ENCODE data around the gene WDFY3.
"Not testable (repeated sequence)": the region's sequence is repeated elsewhere in the genome, so short reads cannot be mapped to it uniquely, and the experiment has no call there.

The WDFY3 gene

DNA sequence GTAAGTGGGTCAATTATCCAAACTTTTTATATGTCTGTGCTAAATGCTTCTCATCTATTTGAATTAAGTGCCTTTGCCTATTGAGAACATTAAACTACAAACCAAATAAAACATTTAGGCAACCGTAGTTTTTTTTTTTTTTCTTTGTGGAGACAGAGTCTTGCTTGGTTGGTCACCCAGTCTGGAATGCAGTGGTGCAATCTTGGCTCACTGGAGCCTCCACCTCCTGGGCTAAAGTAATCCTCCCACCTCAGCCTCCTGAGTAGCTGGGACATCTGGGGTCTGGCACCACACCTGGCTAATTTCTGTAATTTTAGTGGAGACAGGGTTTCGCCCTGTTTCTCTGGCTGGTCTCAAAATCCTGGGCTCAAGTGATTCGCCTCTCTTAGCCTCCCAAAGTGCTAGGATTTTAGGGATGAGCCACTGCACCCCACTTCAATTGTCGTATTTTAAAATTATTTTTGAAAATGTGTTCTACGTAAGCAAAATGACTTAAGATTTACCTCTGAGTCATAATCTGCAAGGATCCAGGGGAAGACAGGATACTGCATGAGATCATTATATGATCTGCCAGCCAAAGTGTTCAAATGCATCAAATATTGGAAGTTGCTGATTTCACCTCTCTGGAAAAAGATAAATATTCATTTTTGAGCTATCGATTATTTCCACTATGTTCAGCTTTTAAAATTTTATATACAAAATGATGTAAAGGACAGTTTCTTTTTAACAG lies 257.9 kb downstream of the WDFY3 start:
- DNase-seq (ENCODE audit: low read depth) = no peak

DNA sequence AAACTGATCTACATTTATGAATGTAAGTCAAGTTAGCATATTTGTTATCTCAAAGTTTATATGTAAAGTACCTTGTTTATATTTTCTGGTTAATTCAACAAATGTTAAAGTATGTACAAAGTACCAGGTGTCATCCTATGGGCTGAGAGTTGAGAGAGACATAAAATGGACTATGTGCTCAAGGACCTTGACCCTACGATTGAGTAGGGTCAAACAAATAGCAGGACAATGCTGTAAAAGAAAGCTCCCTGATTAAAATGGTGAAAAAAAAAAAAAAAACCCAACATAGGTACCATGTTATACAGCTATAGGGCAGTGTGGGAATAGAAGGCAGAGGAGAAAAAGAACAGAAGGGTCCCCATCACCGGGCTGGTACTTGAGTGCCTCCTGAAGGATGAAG lies 260.2 kb downstream of the WDFY3 start:
- DNase-seq (ENCODE audit: low read depth) = no peak

DNA sequence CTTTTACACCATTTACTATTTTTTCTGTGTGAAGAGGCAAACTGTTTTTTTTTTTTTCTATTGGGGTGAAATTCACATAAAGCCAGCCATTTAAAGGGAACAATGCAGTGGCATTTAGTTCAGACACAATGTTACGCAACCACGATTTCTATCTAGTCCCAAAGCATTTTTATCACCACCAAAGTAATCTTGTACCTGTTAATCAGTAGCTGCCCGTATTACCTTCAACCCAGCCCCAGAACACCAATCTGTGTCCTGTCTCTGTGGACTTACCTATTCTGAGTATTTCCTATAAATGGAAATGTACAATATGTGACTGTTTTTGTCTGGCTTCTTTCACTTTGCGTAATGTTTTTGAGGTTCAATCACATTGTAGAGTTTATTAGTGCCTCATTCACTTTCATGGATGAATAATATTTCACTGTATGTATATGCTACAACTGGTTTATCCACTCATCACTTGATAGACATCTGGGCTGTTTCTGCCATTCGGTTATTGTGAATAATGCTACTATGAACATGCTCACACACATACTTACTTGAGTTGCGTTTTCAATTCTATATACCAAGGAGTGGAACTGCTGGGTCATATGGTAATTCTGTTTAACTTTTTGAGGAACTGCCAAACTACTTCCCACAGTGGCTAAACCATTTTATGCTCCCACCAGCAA lies 267.4 kb downstream of the WDFY3 start:
- no peak for DNase-seq (ENCODE audit: low read depth)

DNA sequence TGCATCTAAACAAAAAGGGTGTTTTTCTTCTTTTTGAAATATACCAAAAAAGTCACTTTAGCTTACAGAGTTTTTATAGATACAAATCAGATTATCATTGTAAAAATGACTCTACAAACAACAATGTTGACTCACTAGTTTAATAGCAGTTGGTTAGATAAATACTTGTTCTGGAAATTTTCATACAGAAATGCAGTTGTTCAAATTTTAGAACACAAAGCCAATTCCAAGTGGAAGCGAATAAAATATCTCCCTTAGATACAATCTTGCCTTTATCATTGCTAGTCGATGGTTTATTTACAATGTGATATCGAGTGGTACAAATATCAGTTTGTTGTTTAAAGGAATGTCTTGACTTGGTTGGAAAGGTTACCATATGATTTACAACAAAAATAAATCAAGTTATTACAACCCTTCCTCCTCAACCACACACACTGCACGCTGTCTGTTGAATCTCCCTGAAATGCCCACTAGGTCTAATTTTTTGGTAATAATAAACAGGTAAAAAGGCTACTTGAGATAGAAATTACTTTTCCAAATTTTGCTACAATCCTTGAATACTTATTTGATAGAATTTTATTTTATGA lies 268.8 kb downstream of the WDFY3 start:
- DNase-seq (ENCODE audit: low read depth) = no peak

DNA sequence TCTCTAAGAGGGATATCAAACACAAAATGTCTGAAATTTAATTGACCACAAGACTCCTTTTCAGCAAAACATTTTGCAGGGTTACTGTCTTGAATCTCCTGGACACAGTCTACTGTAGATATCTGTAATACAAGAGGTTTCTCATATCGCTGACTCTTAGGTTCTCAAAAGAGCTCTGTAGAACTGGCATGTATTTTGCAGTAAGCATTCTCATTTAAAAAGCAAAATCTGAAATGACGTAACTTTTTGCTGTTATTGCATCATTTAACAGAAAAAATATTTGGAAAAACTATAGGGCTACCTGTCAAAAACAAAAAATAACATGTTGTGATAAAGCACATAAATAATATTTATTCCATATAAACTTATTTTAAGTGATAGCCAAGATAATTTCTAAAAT lies 269.3 kb downstream of the WDFY3 start:
- DNase-seq (ENCODE audit: low read depth) = no peak

DNA sequence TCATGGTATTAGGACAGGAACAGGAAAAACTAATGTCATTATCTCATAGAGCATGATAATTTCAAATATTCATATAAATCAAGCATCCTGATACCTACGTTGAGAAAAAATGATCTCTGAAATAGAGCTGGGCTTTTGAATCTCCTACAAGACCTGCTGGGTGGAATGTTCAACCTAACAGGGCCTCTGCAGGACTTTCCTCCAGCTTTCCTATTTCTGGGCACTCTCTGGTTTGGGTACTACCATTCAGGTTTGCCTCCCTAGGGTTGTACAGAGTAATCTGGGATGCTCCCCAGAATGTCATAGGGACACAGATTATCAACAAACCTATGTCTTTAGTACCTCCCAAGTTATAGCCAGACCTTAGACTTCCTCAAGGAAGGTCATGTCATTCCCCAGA lies 274.7 kb downstream of the WDFY3 start:
- DNase-seq (ENCODE audit: low read depth) = no peak

DNA sequence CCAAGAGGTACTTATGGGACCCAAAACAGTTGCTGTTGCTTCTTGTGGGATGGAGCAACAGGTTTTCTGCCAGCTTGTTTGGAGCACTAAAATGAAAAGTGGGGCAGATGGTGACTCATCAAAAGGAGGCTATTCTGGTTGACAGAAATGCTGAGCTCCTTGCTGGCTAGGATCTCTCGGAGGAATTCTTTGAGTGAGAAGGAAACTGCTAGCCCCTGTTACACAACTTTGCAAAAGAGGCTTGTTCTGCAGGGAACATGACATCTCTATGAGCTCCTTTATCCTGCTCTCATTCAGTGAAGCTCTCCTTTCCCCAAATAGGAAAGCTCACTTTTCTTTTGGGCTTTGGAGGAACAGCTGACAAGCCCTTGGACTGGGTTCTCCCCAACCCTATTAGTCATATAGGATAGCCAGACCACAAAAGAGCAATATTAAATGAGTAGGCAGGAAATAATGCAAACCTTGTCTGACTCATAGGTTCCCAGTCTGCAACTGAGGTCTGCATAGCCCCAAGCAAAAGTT lies 275.3 kb downstream of the WDFY3 start:
- no peak for DNase-seq (ENCODE audit: low read depth)

DNA sequence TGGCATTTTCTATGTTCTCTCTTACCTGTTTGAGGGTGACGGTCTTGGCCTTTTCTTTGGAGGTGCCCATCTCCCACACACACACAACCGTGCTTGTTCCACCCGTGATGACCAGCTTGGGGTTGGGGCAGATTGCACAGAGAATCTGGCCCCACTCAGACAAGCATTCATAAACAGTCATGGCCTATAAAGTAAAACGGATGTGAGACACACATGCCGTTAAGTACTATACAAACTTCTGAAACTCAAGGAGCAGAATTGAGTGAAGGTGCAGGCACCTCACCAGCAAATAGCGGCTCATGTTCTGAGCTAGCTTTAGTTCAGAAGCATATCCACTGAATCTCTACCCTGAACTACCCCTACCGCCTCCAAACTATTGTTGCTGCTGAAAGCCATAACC lies 276.0 kb downstream of the WDFY3 start:
- no peak for DNase-seq (ENCODE audit: low read depth)

DNA sequence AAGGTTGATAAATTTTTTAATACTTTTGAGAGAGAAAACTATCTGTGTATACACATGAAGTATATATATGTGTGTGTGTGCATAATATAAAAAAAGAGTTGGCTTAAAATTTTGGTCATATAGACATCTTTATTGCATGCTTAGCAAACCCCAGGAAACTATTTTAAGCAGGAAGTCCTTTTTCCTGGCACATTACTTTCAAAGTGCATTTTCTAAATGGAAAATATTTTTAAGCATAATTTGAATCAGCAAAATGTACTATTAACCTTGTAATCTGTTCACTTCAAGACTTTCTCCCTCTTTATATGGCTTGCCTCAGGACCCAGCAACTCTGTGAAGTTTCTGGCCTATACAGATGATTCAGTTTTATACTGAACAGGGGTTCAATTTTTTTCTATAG lies 277.3 kb downstream of the WDFY3 start:
- DNase-seq (ENCODE audit: low read depth) = no peak

DNA sequence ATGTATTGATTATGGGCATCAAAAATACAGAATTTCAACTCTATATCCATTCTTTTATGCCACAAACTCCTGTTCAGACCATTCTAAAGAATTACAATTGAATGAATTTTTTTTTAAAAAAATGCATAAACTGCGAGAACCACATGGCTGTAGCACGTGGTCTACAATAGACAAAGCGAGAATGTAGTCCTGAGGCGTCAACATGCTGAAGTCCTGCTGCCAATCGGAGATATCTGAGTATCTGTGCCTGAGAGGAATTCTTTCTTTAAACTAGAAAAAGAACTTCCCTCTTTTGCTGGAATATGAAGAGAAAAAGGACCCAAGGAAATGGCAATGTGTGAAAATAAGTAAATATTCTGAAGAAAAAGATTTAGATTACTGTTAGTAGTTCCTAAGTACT lies 277.9 kb downstream of the WDFY3 start:
- DNase-seq (ENCODE audit: low read depth) = no peak

DNA sequence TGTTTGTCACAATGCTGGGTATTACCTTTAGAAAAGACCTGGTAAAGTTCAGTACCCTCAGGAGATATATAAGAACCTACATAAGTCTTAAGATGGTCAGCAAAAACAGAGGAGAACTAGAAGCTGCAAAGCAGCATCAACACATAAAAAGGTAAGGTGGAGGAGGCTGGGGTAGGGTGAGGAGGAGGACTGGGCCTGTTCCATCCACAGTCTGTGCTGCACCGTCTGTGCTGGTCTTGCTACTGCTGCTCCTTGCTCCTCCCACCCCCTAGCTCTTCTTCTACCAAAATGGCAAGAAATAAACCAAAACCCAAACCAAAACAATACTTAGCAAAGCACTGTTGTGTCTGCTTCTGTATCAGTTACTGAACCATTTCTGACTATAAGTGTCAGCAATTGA lies 281.4 kb downstream of the WDFY3 start:
- DNase-seq (ENCODE audit: low read depth) = no peak

DNA sequence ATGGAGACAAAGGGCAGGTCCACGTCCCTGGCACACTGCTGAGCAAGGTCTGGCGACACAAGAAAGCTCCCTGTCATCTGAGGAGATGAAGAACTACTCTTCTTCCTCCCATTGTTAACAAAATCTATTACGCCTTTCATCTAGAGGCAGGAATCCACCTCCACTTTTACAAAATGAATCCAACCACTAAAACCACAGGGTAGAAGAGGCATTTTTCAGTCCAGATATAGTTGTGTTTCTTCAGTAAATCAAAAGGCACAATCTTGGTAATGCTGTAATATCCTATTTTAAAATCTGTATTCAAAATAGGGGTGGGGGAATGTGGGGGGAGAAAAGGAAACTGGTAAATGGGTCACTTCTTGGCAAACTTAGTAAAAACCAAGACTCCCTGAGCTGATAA lies 282.1 kb downstream of the WDFY3 start:
- no peak for DNase-seq (ENCODE audit: low read depth)

DNA sequence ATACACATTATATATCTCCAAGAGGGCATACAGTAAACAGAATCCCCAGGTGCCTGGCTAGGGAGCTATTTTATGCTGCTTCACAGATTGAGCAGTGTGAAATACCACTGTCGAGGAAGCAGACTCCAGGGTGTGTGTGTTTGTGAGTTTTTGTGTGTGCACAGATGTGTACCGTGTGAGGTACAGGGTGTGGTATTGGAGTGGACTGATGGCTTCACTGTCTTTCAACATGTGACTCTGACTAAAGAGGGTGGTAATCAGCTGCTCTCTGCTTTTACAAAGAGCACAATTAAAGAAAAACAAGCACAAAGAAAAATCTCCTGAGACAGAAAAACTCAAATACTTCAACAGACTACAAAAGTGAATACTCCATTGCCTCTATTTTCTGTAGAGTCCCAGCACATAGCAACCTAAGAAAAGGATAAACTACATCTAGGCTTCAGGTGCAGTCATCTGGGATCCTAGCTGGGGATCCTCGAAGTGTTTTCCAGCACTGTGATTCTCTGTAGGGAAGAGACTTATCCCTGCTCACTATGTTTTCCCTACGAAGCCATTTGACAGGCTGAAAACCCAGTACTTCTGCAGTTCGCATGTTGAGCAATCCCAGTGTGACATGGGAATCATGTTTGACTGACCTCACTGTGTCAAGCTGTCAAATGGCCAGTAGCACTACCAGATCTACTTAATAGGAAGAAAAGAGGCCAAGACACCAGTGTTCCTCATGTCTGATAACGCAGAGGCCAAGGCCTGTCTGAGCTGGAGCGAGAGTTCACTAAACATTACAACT lies 283.2 kb downstream of the WDFY3 start:
- no peak for DNase-seq (ENCODE audit: low read depth)

DNA sequence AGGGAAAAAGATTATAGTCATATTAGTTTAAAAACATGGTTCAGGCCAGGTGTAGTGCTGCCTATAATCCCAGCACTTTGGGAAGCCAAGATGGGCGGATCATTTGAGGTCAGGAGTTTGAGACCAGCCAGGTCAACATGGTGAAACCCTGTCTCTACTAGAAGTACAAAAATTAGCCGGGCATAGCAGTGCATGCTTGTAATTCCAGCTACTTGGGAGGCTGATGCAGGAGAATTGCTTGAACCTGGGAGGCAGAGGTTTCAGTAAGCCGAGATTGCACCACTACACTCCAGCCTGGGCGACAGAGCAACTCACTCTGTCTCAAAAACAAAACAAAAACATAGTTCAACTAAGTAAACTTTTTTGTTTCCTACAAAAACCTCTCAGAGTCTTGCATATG lies 283.8 kb downstream of the WDFY3 start:
- not testable (repeated sequence) for DNase-seq (ENCODE audit: low read depth)

DNA sequence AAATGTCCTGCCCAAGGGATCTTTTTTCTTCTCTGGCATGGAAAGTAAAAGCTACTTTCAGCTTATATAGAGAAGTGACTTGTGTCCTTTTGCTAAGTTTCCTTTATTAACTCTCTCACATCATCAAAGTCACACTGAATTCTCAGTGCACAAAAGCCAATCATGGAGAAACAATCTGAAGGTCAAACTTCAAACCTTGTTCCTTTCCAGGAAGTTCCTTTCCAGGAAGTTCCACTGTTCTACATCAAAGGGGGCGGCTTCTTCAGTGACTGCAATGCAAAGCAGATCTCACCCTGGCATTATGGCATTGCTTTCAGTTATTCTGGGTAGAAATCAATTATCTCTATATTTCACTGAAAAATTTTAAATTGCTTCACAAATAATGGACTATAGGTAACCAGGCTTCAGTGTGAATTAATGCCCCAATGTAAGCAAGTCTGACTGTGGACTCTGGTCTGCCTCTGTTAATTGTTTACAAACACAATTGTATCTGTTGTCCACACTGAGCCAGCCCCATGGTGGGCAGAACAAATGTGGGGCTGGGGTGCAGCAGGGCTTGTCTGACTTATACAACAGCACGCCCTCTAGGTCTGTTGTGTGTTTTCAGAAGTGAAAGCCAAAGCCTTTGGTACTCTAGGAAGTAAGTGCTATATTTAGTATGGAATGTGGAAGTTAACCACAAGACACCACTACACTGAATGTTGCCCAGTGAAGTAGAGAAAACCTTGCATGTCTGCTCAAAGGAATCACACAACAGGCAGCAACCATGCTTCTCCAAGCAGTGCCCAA lies 284.8 kb downstream of the WDFY3 start:
- no peak for DNase-seq (ENCODE audit: low read depth)

DNA sequence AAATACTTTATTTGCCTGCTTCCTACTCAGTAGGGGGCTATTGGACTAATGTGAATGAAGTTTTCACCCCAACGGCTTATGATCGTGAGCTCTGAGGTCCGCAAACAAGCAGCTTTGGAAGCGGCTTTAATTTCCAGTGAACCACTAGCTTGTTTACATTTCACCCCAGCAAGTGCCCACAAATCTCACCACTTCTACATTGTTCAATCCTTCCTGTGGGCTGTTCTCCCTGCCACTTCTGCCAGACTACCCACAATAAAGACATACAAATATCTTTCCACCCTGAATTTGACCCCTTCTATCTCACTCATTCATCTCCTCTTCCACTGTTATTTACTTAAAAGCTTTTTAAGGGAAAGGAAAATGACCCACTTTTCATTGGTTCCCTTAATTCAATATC lies 285.5 kb downstream of the WDFY3 start:
- no peak for DNase-seq (ENCODE audit: low read depth)

DNA sequence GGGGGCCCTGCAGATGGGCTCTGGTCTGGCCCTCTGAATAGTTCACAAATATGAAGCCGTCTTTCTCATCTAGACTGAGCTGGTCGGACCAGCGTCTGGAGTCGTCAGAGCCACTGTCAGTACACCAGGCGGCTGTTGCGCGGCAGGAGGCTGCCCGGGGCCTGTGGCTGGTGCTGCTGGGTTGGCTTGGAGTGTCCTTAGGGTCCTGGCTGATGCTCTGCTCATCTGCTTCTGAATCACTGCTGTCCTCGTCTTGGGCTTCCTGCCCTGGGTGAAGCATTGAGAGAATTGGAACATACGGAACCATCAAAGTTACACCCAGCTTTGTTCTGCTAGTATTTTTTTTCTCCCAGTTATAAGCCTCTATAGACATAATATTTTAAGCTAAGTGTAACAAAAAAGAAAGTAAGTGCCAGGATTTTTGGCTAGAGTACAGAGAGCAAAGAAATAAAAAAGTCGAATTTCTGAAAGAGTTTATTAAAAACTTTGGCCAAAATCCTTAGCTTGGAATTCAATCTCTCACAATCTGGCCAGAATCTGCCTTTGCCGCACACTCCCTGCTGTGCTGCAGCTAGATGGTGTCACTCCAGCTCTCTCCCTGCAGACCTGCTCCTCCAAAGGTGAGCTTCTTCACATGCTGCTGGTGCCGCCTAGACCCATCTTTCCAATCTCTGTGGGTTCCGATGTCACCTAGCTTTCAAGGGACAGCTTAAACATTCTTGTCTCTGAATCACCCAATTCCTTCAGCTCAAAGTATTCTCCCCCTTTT lies 287.3 kb downstream of the WDFY3 start:
- no peak for DNase-seq (ENCODE audit: low read depth)

DNA sequence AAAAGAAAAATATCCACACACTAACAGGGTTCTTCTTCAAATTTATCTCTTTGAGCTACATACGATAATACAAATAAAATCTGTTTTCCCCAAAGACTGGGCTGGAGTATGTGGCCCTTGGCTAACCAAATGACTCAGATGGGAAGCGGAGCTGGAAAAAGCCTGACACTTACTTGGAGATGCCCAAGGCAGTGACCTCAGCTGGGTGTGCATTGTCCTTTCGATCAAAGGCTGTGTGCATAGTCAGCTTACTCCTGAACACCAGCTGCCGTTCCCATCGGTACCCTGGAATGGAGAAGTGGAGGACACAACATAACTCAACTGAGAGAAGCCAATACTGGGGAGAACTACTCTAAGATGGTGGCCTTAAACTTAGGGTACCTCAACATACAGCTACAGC lies 288.5 kb downstream of the WDFY3 start:
- no peak for DNase-seq (ENCODE audit: low read depth)

DNA sequence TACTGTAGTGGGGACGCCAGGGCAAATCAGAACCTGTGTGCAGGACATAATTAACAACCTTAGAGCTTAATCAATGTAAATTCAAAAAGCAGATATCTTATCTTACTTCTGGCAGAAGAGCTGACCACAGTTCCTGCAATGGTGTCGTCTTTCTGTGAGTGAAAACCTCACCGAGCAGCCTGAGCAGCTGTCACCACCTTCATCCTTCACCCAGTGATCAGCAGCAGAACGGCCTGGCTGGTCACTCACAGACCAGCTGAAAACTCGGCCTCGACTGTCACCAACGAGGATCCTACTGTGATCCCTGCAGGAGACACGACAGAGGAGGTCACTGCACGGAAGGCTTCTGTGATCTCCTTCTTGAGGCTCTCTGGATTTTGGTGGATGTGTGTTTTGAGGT lies 289.4 kb downstream of the WDFY3 start:
- no peak for DNase-seq (ENCODE audit: low read depth)

DNA sequence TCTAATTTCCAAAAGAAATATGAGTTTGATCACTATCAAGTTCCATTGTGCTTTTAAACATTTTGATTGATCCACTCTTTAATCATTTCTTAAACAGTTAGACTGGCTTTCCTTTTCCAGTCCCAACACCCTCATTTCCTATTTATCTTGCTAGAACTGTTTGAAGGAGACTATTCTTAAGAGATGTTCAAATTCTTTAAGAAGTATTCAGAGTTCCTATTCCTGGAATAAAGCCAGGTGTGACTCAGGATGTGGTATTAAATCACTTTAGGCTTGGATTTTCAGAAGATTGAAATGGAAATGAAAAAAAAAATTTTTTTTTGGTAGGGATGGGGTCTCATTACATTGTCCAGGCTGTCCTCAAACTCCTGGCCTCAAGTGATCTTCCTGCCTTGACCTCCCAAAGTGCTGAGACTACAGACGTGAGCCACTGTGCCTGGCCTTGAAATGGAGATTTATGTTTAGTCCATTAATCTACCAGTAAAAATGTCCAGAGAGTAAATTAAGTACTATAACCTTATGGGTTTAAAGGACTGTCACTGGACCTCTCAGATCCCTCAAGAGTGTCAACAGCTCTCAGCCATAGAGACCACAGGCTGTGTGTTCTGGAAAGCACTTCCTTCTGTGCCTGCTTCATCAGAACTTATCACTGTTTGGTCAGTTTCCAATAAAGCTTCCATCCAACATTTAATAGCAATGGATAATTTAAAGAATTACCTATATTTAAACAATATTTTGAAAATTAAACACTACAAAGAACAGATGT lies 292.8 kb downstream of the WDFY3 start:
- no peak for DNase-seq (ENCODE audit: low read depth)

Measured in stimulated activated CD8-positive, alpha-beta memory T cell treated with anti-CD3 and anti-CD28 coated beads, Interleukin-12 subunit alpha, Interleukin-12 subunit beta, amount 100 ng/mL, for 1 hour (primary cell).